NT2/D1 (cell line): Measurements from ENCODE around the gene SLC10A6.

Source experiments
- SUZ12 ChIP-seq: IDR thresholded peaks from 2 replicates; pipeline ENCODE4 v1.6.1; 2011; ENCODE audit not compliant: insufficient read length, insufficient read depth; ENCODE audit errors: extremely low read depth
- YY1 ChIP-seq: IDR thresholded peaks from 2 replicates; pipeline ENCODE4 v1.6.1; 2011; ENCODE audit not compliant: insufficient read length, insufficient read depth
- ZNF274 ChIP-seq: IDR thresholded peaks from 2 replicates; pipeline ENCODE4 v1.6.1; 2011; ENCODE audit warnings: mild to moderate bottlenecking, low read depth, low read length

DNA sequence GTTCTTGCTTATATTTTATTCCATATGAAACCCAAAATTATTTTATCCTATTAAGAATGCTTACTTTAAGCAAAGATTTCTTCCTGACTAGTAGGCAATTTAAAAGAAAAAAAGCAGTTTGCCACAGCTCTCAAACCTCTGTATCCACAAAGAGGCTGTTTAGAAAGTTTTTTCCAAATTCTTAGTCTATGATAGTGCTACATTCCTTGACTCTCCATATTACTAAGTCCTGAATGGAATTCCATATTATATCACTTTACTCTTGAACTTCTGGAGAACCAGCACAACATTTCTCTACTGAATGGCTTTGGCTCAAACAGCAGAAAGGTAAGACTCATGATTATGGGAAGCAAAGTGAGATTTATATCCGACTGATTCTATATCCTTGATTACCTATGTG, 8.3 kb downstream of the SLC10A6 start:
- TF ChIP-seq YY1, result no peak
- TF ChIP-seq ZNF274, result no peak
- TF ChIP-seq SUZ12, result no peak
